ENCODE measurements around the gene PRDM15.

The PRDM15 gene

DNA sequence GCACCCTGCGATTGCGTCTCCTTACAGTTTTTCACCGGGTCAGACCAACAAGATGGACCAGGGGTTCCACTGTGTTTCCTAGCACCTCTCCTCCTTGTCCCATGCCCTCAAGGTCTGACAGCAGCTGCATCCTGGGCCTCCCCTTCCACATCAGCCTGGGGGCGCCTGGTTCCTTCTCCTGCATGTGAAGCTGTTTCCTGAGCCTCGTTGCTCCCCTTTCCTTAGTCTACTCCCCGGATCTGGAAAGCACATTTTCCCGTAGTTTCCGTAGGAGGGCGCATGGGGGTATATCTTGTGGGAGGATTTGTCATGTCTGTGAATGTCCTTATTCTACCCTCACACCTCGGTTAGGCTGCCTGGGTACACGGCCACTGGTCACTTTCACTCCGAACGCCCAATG, 6.1 kb downstream of the PRDM15 start:
- DNase-seq = no peak
- in situ Hi-C loops (cut with HindIII; ENCODE audit: low pct_ligation_motif_present, low pct_unique_long_range_greater_than_20kb, low sequenced_read_pairs) = no loop called here

DNA sequence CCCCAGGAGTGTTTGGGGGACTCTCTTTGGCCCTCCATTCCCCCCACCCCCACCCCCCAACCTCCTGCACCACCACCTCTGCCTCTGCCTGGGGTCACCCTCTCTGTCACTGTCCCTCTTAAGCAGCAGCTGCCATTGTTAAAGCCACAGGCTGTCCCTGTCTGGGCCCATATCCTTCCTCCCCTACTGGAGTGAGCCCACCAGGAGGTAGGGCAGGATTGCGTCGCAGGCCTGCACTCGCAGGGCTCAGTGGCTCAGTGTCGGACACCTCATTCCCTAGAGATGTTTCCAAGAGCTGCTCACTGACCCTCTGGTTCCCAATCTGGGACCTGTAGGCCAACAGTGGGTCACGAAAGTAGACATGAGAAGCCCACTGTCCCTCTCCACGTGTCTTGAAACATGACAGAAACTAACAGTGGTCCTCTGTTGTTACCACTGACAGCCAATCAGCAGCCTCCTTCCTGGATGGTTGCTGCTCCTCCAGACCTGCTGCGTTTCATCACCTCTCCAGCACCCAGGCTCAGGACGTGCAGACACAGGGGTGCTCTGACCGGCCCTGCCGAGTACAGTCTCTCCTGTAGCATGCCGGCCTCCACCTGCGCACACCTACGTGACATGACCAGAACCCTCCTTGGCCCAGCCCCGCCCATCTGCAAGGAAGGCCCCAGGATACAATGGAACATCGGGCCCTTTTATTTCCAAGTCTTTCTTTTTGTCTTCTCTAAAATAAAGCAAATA, 7.7 kb downstream of the PRDM15 start:
- in situ Hi-C loops (cut with HindIII; ENCODE audit: low pct_ligation_motif_present, low pct_unique_long_range_greater_than_20kb, low sequenced_read_pairs) = no loop called here
- DNase-seq = no peak

DNA sequence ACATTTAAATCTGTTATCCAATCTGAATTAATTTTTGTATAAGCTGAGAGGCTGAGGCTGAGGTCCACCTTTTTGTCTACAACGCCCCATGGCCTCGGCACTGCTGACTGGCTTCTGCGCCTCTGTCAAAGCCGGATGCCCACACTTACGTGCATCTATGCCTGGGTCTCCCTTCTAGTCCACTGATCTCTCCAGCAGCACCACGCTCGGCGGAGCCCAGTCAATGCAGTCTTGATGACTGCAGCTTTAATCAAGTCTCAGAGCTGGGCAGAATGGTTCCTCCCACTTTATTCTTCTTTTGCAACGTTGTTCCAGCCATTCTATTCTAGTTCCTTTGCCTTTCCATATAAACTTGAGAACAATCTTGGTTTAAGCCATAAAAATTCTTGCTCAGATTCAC, 9.4 kb downstream of the PRDM15 start:
- no peak for DNase-seq
- in situ Hi-C loops (cut with HindIII; ENCODE audit: low pct_ligation_motif_present, low pct_unique_long_range_greater_than_20kb, low sequenced_read_pairs) = no loop called here

DNA sequence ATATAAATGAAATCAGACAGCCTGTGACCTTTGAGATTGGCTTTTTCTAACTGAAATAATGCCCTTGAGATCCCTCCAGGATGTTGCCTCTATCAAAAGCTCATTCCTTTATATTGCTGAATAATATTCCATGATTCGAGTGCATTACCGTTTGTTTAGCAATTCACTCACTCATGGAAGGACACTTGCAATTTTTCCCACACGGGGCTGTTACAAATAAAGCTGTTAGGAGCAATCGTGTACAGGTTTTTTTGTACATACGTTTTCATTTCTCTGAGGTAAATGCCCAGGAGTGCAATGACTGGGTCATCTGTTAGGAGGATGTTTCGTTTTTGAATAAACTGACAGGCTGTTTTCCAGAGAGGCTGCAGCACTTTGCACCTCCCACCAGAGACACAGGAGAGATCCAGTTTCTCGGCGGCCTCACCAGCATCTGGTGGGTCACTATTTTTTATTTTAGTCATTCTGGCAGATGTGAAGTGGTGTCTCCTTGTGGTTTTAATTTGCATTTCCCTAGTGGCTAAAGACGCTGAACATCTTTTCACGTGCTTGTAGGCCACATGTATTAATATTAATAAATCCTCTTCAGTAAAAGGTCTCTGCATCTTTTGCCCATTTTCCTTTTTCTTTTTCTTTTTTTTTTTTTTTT, 11.0 kb downstream of the PRDM15 start:
- in situ Hi-C loops (cut with HindIII; ENCODE audit: low pct_ligation_motif_present, low pct_unique_long_range_greater_than_20kb, low sequenced_read_pairs) = no loop called here
- DNase-seq = no peak

DNA sequence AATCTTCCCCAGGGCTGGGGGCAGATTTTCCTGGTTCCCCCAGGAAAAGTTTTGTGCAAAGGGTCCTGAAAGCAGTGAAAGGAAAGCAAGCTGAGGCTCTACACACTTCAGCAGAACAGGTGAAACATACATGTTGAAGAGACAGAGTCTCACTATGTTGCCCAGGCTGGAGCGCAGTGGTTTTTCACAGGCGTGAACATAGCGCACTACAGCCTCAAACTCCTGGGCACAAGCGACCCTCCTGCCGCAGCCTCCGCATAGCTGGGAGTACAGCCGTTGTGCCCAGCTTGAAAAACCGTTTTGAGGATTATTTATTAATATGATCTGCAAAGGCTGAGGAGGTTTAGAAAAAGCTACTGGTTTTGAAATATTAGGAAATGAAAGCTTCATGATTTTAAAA, 11.8 kb downstream of the PRDM15 start:
- no peak for DNase-seq
- in situ Hi-C loops (cut with HindIII; ENCODE audit: low pct_ligation_motif_present, low pct_unique_long_range_greater_than_20kb, low sequenced_read_pairs) = no loop called here

DNA sequence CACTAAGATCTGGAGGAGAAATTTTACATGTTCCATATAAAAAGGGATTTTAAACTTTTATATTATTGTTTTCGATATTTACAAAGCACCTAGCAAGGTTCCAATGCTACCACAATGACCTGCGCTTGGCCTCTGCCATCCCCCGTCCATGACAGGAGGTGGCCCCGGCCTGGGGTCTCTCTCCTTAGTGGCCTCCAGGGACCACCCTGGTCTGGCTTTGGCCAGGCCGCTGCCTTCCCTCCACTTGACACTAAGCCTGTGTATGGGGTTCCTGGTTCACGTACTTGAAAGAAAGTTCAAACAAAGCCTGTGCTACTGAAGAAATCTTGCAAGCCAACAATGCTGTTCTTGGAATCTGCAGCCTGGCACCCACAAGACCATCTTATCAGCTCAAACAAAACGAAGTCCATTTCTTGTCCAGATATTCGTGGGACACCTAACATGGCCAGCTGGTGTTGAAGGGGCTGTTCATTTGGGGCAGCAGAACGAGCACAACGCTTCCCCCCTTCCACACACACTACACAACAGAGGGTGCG, 12.8 kb downstream of the PRDM15 start:
- in situ Hi-C loops (cut with HindIII; ENCODE audit: low pct_ligation_motif_present, low pct_unique_long_range_greater_than_20kb, low sequenced_read_pairs) = no loop called here

DNA sequence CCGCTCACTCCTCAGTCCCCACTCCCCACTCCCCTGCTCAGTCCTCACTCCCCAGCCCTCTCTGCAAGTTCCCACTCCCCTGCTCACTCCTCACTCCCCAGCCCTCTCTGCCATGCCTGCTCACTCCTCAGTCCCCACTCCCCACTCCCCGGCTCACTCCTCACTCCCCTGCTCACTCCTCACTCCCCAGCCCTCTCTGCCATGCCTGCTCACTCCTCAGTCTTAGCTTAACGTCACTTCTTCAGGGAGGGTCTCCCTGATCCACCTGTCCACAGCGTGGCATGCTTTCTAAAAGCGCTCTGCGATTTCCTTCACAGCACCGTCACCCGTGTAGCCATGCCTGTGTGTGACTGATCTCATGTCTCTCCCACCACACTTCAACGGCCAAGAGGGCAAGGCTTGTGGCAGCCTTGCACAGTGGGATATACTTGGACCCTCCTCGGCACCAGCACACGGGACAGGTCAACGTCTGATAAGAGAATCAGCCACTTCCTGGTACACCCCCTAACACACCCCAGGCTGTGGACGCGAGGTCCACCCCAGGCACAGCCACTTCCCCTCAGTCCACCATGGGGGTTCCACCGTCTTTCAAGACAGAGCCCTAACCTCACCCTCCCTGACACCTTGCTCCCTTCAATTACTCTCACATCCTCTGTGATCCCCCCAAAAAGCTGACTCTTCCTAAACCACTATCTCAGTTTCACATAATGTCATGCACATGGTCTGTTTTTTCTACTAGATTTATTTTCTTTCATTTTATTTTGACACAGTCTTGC, 14.0 kb downstream of the PRDM15 start:
- no peak for DNase-seq
- in situ Hi-C loops (cut with HindIII; ENCODE audit: low pct_ligation_motif_present, low pct_unique_long_range_greater_than_20kb, low sequenced_read_pairs) = no loop called here

More for the DNA sequence above, 12.8 kb downstream of the PRDM15 start:
- DNase-seq = no peak

DNA sequence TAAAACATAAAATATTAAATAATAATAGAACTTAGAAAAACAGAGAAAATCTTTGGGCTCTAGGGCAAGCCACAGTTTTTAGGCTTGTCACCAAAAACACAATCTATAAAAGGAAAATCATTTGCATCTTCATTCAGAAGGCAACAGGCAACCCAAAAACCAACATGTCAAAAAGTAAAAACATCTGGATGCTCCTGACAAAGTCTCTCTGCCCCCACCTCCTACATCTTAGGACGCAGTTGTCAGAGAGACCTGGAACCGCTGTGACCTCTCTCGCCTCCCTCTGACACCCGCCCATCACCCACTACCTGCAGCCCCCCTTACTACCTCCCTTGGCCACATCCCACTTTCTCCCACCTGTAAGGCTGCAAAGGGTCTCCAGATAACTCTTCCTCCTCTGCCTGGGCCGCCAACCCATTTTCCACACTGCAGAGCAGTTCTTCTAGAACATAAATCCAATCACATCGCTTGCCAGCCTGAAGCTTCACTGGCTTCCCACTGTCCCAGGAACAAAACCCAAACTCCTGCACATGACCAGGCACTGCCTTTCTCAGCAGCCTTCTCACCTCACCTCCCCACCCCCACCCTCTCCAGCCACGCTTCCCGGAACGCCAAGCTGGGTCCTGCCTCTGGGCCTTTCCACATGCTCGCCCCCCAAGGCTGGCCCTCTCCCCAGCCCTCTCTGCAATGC, 14.7 kb downstream of the PRDM15 start:
- DNase-seq = no peak
- in situ Hi-C loops (cut with HindIII; ENCODE audit: low pct_ligation_motif_present, low pct_unique_long_range_greater_than_20kb, low sequenced_read_pairs) = no loop called here

DNA sequence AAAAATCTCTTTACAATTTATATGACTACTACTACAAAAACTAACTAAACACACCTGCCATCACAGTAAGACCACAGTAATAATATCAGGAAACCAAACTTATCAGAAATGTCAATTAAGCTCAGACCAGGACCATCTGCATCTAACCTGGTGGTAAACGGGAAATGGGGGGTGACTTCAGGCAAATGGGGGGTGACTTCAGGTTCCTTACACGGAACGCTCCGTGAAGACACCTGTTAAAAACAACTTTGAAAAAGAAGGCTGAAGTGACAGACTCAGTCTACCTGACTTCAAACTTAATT, 15.8 kb downstream of the PRDM15 start:
- DNase-seq = no peak
- in situ Hi-C loops (cut with HindIII; ENCODE audit: low pct_ligation_motif_present, low pct_unique_long_range_greater_than_20kb, low sequenced_read_pairs) = no loop called here

DNA sequence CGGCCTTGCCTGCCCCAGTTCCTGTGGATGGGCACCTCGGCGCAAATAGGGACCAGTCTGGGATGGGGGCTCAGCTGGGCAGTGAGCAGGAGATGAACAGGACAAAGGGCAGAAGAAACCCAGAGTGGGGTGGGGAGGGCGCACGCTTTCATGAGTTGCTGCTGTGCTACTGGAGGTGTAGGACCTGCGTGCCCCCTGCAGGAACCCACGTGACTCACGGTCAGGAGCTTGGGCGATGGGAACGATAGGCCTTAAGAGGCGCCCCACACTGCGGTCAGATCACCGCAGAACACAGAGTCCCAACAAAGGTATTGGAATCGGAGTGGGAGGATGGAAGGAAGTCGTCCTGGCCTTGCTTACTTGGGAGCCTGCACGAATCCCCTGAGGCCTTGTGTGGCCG, 17.2 kb downstream of the PRDM15 start:
- in situ Hi-C loops (cut with HindIII; ENCODE audit: low pct_ligation_motif_present, low pct_unique_long_range_greater_than_20kb, low sequenced_read_pairs) = no loop called here
- DNase-seq = no peak

DNA sequence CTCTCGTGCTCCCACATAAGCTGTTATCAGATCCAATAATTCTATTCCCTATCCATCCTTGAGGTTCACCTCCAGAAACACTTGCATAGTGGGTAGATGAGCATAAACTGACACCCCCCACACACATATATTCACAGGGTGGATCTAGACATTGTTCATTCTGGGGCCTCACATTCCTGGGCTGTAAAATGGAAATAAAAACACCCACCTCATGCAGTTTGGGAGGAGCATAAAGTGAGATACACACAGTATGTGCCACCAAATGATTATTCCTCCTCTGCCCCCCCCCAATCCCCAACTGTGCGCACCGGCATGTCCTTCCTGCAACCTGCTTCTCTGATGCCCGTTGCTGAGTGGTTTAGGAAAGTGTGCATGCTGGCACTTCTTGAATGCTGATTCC, 17.9 kb downstream of the PRDM15 start:
- in situ Hi-C loops (cut with HindIII; ENCODE audit: low pct_ligation_motif_present, low pct_unique_long_range_greater_than_20kb, low sequenced_read_pairs) = no loop called here
- DNase-seq = no peak

DNA sequence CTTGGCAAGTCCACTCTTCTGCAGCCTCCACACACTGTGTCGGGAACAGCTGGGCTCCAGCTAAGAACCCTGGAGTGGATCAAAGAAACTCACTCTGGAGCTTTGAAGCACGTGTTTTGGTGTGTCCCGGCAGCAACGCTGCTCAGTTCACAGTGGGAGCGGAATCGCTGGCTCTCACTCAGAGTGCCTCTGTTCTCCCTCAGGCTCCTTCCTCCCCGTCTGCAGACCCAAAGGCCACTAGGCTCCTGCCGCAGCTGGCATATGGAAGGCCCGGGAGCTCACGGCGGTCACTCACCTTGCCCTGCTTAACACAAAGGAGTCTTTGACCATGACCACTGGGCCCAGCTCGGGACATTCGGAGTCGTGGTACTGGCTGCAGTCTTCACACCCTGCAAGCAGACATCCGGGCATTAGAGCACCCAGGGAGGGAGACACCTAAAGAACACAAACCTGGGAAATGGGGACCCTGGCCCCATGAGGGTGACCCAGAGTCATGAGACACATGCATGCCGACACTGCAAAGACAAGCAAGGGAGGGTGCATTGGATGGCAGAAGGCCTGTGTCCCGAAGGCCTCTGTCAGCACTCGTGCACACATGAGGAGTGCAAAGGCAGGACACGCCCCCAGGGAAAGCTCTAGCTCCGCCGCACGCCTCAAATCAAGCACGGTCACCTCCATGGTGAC, 19.7 kb downstream of the PRDM15 start:
- in situ Hi-C loops (cut with HindIII; ENCODE audit: low pct_ligation_motif_present, low pct_unique_long_range_greater_than_20kb, low sequenced_read_pairs) = no loop called here
- no peak for DNase-seq

DNA sequence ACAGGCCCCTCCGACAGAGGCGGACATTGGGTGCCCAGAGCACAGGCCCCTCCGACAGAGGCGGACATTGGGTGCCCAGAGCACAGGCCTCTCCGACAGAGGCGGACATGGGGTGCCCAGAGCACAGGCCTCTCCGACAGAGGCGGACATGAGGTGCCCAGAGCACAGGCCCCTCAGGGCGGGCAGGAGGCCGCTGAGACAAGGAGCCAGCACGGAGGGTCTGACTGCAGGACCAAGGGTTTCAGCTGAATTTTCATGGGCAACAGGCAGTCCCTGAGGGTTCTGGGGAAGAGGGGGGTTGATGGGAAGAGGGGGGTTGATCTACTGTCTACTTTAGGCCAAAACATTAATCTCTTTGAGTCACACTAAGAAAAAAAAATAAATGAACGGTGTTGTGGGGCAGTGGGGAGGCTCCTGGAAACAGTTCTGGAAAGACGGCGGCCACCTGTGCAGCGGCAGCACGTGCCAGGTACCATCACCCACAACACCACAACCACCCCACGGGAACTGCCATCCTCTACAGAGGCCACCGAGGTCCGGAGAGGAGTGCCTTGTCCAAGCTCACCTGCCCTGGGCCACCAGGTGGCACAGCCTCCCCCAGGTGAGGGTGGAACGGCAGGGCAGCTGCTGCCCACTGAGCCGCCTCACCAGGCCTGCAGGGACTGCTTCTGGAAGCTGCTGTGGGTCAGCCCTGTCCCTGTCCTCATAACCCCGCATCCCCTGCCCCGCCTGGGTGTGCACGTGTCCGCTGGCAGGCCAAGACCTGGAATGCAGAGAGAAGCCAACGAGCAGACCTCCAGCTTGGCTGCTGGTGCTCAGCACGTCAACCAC, 20.5 kb downstream of the PRDM15 start:
- in situ Hi-C loops (cut with HindIII; ENCODE audit: low pct_ligation_motif_present, low pct_unique_long_range_greater_than_20kb, low sequenced_read_pairs) = no loop called here

DNA sequence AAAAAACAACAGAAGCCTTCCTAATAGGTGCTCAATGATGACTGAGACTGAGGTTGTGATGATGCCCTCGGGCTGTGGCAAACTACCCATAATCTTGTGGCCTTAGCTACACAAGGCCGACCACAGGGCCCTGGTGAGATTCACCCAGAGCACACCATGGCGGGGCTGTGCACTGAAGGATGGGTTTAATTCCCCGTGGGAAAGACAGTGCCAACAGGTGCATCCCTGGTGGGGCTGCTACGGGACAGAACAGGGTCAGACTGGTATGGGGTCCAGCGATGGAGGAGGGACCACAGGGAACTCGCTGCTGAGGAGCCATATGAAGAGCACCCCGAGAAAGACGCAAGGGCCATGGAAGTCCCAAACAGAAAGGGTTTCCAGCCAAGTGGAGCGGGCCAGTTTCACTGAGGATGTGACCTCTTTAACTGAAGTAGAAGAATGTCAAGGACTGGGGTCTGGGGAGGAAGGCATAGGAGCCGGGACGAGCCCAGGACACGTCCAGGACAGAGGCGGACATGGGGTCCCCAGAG, 21.3 kb downstream of the PRDM15 start:
- in situ Hi-C loops (cut with HindIII; ENCODE audit: low pct_ligation_motif_present, low pct_unique_long_range_greater_than_20kb, low sequenced_read_pairs) = no loop called here
- DNase-seq = no peak

More for the DNA sequence above, 20.5 kb downstream of the PRDM15 start:
- no peak for DNase-seq

DNA sequence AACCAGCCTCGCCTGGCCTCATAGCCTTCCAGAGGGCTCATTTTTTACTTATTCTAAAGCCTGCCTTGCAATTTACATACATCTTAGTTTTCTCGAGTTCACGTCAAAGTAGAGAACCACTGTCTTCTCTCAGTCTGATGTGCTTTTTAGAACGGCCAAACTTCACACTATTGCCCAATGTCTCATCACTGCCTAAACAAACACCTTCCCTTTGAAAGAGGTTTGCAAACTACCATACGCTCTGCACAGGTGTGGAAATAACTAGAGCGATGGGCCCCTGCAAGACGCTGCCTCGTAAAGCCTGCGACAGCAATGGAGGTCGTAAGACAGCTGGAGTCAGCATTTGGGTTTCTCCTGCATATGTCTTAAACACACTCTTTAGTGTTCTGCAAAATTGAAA, 22.6 kb downstream of the PRDM15 start:
- no peak for DNase-seq
- in situ Hi-C loops (cut with HindIII; ENCODE audit: low pct_ligation_motif_present, low pct_unique_long_range_greater_than_20kb, low sequenced_read_pairs) = no loop called here

DNA sequence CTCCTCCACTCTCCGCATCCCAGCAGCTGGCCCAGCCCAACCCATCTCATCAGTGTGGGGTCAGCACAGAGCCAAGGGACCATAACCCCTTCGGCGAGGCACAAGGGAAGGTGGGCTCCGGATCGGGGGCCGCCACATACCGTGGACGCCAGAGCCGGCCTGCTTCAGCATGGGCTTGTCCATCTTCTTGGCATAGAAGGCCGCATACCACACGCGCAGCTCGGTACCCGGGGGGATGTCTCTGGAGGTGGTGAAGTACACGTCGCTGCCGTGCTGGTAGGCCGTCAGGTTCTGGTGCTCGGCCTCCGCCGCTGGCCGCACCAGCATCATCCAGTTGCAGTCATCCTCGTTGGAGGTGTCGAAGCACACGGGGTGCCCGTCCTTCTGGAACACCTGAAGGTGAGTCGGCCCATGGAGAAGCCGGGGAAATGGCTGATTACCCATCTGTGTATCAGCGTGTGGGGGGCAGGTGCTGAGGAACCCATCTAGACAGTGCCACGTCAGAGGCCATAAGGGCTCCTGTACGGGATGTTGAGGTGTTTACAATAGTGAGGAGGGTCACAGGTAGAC, 24.6 kb downstream of the PRDM15 start:
- DNase-seq = no peak
- in situ Hi-C loops (cut with HindIII; ENCODE audit: low pct_ligation_motif_present, low pct_unique_long_range_greater_than_20kb, low sequenced_read_pairs) = no loop called here

DNA sequence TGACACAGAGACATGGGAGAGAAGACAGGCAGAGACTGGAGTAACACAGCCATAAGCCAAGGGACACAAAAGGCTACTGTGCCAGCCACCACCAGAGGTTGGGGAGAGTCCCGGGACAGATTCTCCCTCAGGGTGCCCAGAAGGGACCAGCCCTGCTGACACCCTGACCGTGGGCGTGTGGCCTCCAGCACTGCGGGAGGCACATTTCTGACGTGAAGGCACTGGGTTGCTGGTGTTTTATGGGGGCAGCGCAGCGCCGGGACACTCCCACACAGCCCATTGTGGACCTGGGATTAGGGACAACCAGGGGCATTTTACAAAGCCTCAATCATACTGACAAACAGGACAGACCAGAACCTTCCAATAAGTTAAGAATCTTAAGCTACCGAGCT, 26.2 kb downstream of the PRDM15 start:
- in situ Hi-C loops (cut with HindIII; ENCODE audit: low pct_ligation_motif_present, low pct_unique_long_range_greater_than_20kb, low sequenced_read_pairs) = no loop called here
- no peak for DNase-seq
